Stimulated activated CD4-positive, alpha-beta T cell treated with anti-CD3 and anti-CD28 coated beads, Interleukin-2, amount 100 ng/mL, for 48 hours (primary cell): ENCODE data around the gene STRN4.

Experiments used
- DNase-seq, 2 donors: peaks; one replicate each; pipeline ENCODE4 v3.0.0-alpha.2; 2020

Gene STRN4

GRCh38 chr19:46704379-46705076 is 41.7 kb downstream of the STRN4 start:
- peak; percentile 95 to 96 for DNase-seq

GRCh38 chr19:46700704-46701103 is 45.5 kb downstream of the STRN4 start:
- no peak for DNase-seq

GRCh38 chr19:46698395-46699321 is 47.6 kb downstream of the STRN4 start:
- DNase-seq = no peak

- peak in 1 of 2 donors; percentile 7 for DNase-seq
Measured at GRCh38 chr19:46697204-46697960, 48.9 kb downstream of the STRN4 start.

- no peak for DNase-seq
Measured at GRCh38 chr19:46696866-46697203, 49.4 kb downstream of the STRN4 start.

GRCh38 chr19:46696052-46696451 is 50.2 kb downstream of the STRN4 start:
- no peak for DNase-seq

GRCh38 chr19:46693760-46694159 is 52.5 kb downstream of the STRN4 start:
- no peak for DNase-seq

- DNase-seq = no peak
Measured at GRCh38 chr19:46692918-46693722, 53.1 kb downstream of the STRN4 start.

GRCh38 chr19:46691948-46692347 is 54.3 kb downstream of the STRN4 start:
- no peak for DNase-seq

- no peak for DNase-seq
Measured at GRCh38 chr19:46691104-46691503, 55.1 kb downstream of the STRN4 start.

GRCh38 chr19:46689358-46689757 is 56.9 kb downstream of the STRN4 start:
- no peak for DNase-seq

GRCh38 chr19:46687438-46688145 is 58.7 kb downstream of the STRN4 start:
- DNase-seq = no peak

GRCh38 chr19:46685189-46685588 is 61.1 kb downstream of the STRN4 start:
- no peak for DNase-seq

GRCh38 chr19:46678110-46678732 is 68.0 kb downstream of the STRN4 start:
- peak; percentile 51 to 56 for DNase-seq

GRCh38 chr19:46674416-46675178 is 71.7 kb downstream of the STRN4 start:
- no peak for DNase-seq

- no peak for DNase-seq
Measured at GRCh38 chr19:46670813-46671212, 75.4 kb downstream of the STRN4 start.
